IMR-90 (cell line): ENCODE measurements around the gene FOXO6. TPM values are rescaled to one million over a fixed set of nuclear protein-coding genes. Genes with fewer than 3 reads are reported as not detected.

Experiments used
- ATAC-seq: fragments of 200-7000 bp; cut with Tn5 transposase; 2 replicates; pipeline ENCODE4 v1.9.1; 2020; ENCODE audit warnings: low read depth, mild to moderate bottlenecking, moderate library complexity
- BruUV-seq: library from RNA; stranded (reverse); fragments of 400-500 nt; replicated peaks from 2 replicates; lab custom pipeline; 2021; lab: Mats Ljungman, UMichigan
- CTCF ChIA-PET: fragments of 300-600 bp; formaldehyde crosslinking; extraction: SDS; loops from one replicate; lab custom pipeline; 2021; ENCODE audit warnings: antibody characterized with exemption; lab: Yijun Ruan, JAX
- POLR2A ChIA-PET: fragments of 300-600 bp; sonication (Branson Sonifier 250); formaldehyde crosslinking; loops from one replicate; lab custom pipeline; 2022; ENCODE audit warnings: antibody characterized with exemption; ENCODE audit not compliant: unreplicated experiment; lab: Charles Lee
- DNase-seq: peaks from one replicate; pipeline ENCODE4 v3.0.0; 2013
- H2AFZ ChIP-seq: replicated peaks from 2 replicates; pipeline ENCODE3; 2013; ENCODE audit warnings: low read length, mild to moderate bottlenecking; ENCODE audit not compliant: poor library complexity
- H2AK5ac ChIP-seq: 2 replicates; pipeline ENCODE4 v1.6.1; 2013; ENCODE audit warnings: low read depth, low read length, inconsistent platforms
- H2AK9ac ChIP-seq: replicated peaks from 2 replicates; pipeline ENCODE3; 2013; ENCODE audit warnings: mild to moderate bottlenecking, low read depth, low read length, moderate library complexity; ENCODE audit not compliant: poor library complexity
- H2BK120ac ChIP-seq: 2 replicates; pipeline ENCODE4 v1.6.1; 2013; ENCODE audit warnings: low read depth, low read length, inconsistent platforms
- H2BK15ac ChIP-seq: 3 replicates; pipeline ENCODE4 v1.6.1; 2013; ENCODE audit warnings: low read depth, low read length, inconsistent platforms
- H2BK20ac ChIP-seq: 2 replicates; pipeline ENCODE4 v1.6.1; 2013; ENCODE audit warnings: low read depth, mild to moderate bottlenecking, inconsistent platforms, low read length, moderate library complexity
- H2BK5ac ChIP-seq: 2 replicates; pipeline ENCODE4 v1.6.1; 2013; ENCODE audit warnings: mild to moderate bottlenecking, low read depth, low read length, inconsistent platforms; ENCODE audit not compliant: poor library complexity, severe bottlenecking
- H3K14ac ChIP-seq: replicated peaks from 2 replicates; pipeline ENCODE4 v1.6.1; 2013; ENCODE audit warnings: low read depth, low read length, inconsistent platforms
- H3K18ac ChIP-seq: 2 replicates; pipeline ENCODE4 v1.6.1; 2013; ENCODE audit warnings: low read depth, low read length, control low read depth
- H3K23ac ChIP-seq: 2 replicates; pipeline ENCODE4 v1.6.1; 2013; ENCODE audit warnings: low read depth, low read length, inconsistent platforms
- H3K27ac ChIP-seq: 2 replicates; pipeline ENCODE4 v1.5.1; 2013; ENCODE audit warnings: mild to moderate bottlenecking, control low read depth, low read length; ENCODE audit not compliant: insufficient read depth
- H3K27me3 ChIP-seq: 2 replicates; pipeline ENCODE4 v1.6.1; 2013; ENCODE audit warnings: low read length; ENCODE audit not compliant: control insufficient read depth, insufficient read depth
- H3K36me3 ChIP-seq: 2 replicates; pipeline ENCODE4 v1.6.1; 2013; ENCODE audit warnings: low read length, mixed read lengths; ENCODE audit not compliant: control insufficient read depth, insufficient read depth
- H3K4ac ChIP-seq: 2 replicates; pipeline ENCODE4 v1.6.1; 2013; ENCODE audit warnings: low read depth, low read length, inconsistent platforms
- H3K4me1 ChIP-seq: 2 replicates; pipeline ENCODE4 v1.6.1; 2013; ENCODE audit warnings: low read length, mixed read lengths; ENCODE audit not compliant: control insufficient read depth, insufficient read depth
- H3K4me2 ChIP-seq: 2 replicates; pipeline ENCODE4 v1.6.1; 2013; ENCODE audit warnings: low read depth, mild to moderate bottlenecking, control low read depth, low read length, moderate library complexity
- H3K4me3 ChIP-seq: 2 replicates; pipeline ENCODE4 v1.5.1; 2013; ENCODE audit warnings: low read depth, mild to moderate bottlenecking, control low read depth, low read length, moderate library complexity; ENCODE audit not compliant: insufficient read depth
- H3K56ac ChIP-seq: 2 replicates; pipeline ENCODE4 v1.6.1; 2013; ENCODE audit warnings: low read length, inconsistent platforms; ENCODE audit not compliant: insufficient read depth; ENCODE audit errors: extremely low read depth
- H3K79me1 ChIP-seq, 2 experiments: 2 replicates each; pipeline ENCODE4 v1.6.1; 2013; ENCODE audit warnings: low read length in 2 of 2, inconsistent platforms in 1 of 2, low read depth in 1 of 2
- H3K9ac ChIP-seq: 2 replicates; pipeline ENCODE4 v1.6.1; 2013; ENCODE audit warnings: low read depth, low read length, control low read depth
- H3K9me1 ChIP-seq: 2 replicates; pipeline ENCODE4 v1.6.1; 2013; ENCODE audit warnings: low read length, inconsistent platforms; ENCODE audit not compliant: insufficient read depth
- H3K9me3 ChIP-seq: 2 replicates; pipeline ENCODE4 v1.6.1; 2013; ENCODE audit warnings: low read length; ENCODE audit not compliant: control insufficient read depth, insufficient read depth
- H4K20me1 ChIP-seq: 2 replicates; pipeline ENCODE4 v1.6.1; 2013; ENCODE audit warnings: low read length, inconsistent platforms; ENCODE audit not compliant: insufficient read depth
- H4K5ac ChIP-seq: 2 replicates; pipeline ENCODE4 v1.6.1; 2013; ENCODE audit warnings: mild to moderate bottlenecking, low read depth, low read length, control low read depth
- H4K8ac ChIP-seq, 2 experiments: 2 replicates each; pipeline ENCODE4 v1.6.1; 2013; ENCODE audit warnings: low read depth in 2 of 2, low read length in 2 of 2, control low read depth in 1 of 2, inconsistent platforms in 1 of 2
- H4K91ac ChIP-seq: 2 replicates; pipeline ENCODE4 v1.6.1; 2013; ENCODE audit warnings: low read depth, low read length, inconsistent platforms; ENCODE audit not compliant: insufficient read depth
- BHLHE40 ChIP-seq: fragments of 150-350 bp; IDR thresholded peaks from 2 replicates; pipeline ENCODE4 v1.6.1; 2016; ENCODE audit warnings: mild to moderate bottlenecking, low read depth, low read length
- CHD1 ChIP-seq: IDR thresholded peaks from 2 replicates; pipeline ENCODE4 v1.6.1; 2012; ENCODE audit warnings: low read depth, low read length, improper control_type of control experiment
- CTCF ChIP-seq: conservative IDR thresholded peaks from 2 replicates; pipeline ENCODE4 v1.5.1; 2012; ENCODE audit warnings: mild to moderate bottlenecking, low read depth, low read length, improper control_type of control experiment
- ELK1 ChIP-seq: fragments of 150-350 bp; IDR thresholded peaks from 2 replicates; pipeline ENCODE4 v1.6.1; 2016; ENCODE audit warnings: low read depth, mild to moderate bottlenecking, low read length, moderate library complexity, borderline replicate concordance
- FOS ChIP-seq: fragments of 150-350 bp; IDR thresholded peaks from 2 replicates; pipeline ENCODE4 v1.6.1; 2016; ENCODE audit warnings: low read depth, low read length
- MAFK ChIP-seq: IDR thresholded peaks from 2 replicates; pipeline ENCODE4 v1.6.1; 2012; ENCODE audit warnings: low read depth, low read length, improper control_type of control experiment
- MAZ ChIP-seq: IDR thresholded peaks from 2 replicates; pipeline ENCODE4 v1.6.1; 2012; ENCODE audit warnings: low read depth, mild to moderate bottlenecking, low read length, improper control_type of control experiment, moderate library complexity, borderline replicate concordance
- MXI1 ChIP-seq: IDR thresholded peaks from 2 replicates; pipeline ENCODE4 v1.6.1; 2012; ENCODE audit warnings: low read depth, mild to moderate bottlenecking, low read length, moderate library complexity, borderline replicate concordance
- NFE2L2 ChIP-seq: fragments of 150-350 bp; IDR thresholded peaks from 2 replicates; pipeline ENCODE4 v1.6.1; 2016; ENCODE audit warnings: low read depth, mild to moderate bottlenecking, low read length
- POLR2A ChIP-seq: IDR thresholded peaks from 2 replicates; pipeline ENCODE4 v1.6.1; 2012; ENCODE audit warnings: mild to moderate bottlenecking, low read depth, low read length
- RAD21 ChIP-seq: IDR thresholded peaks from 2 replicates; pipeline ENCODE4 v1.6.1; 2012; ENCODE audit warnings: low read length, improper control_type of control experiment
- RCOR1 ChIP-seq: IDR thresholded peaks from 2 replicates; pipeline ENCODE4 v1.6.1; 2012; ENCODE audit warnings: mild to moderate bottlenecking, low read length, improper control_type of control experiment; ENCODE audit not compliant: insufficient replicate concordance
- RFX5 ChIP-seq: IDR thresholded peaks from 2 replicates; pipeline ENCODE4 v1.8.0; 2012; ENCODE audit warnings: low read depth, mild to moderate bottlenecking, low read length, moderate library complexity
- SMC3 ChIP-seq: fragments of 150-350 bp; IDR thresholded peaks from 2 replicates; pipeline ENCODE4 v1.6.1; 2016; ENCODE audit warnings: low read depth, mild to moderate bottlenecking, antibody characterized with exemption, low read length, moderate library complexity
- USF2 ChIP-seq: fragments of 150-350 bp; IDR thresholded peaks from 2 replicates; pipeline ENCODE4 v1.6.1; 2017; ENCODE audit warnings: mild to moderate bottlenecking, antibody characterized with exemption, low read length, low read depth
- WGBS, 2 experiments: methylation state at CpG; one replicate each; pipeline versions ENCODE4 v1.1.5 to v1.1.7; 2013; ENCODE audit warnings: missing lambda C conversion rate in 2 of 2; ENCODE audit not compliant: insufficient read length in 1 of 2; ENCODE audit errors: extremely low coverage in 2 of 2; 5-methylcytosine and 5-hydroxymethylcytosine counted together
- dilution Hi-C: fragments of 300-500 bp; cut with HindIII; formaldehyde crosslinking; loops from one replicate; pipeline ENCODE4 v1.14.3; 2018; ENCODE audit warnings: low sequenced_read_pairs; ENCODE audit not compliant: unreplicated experiment
- in situ Hi-C: fragments of 300-500 bp; cut with MboI; formaldehyde crosslinking; loops from 3 replicates; pipeline ENCODE4 v1.14.3; 2019; ENCODE audit warnings: low sequenced_read_pairs, inconsistent platforms, mixed read lengths
- intact Hi-C: fragments of 100-400 bp; cut with micrococcal nuclease; formaldehyde crosslinking; loops from 2 replicates; pipeline ENCODE4 v1.10.0; 2022
- polyA plus RNA-seq, 3 experiments: library from polyadenylated mRNA; depleted of rRNA; stranded (reverse); fragments of >200 nt; gene quantifications; 2 replicates each; pipeline ENCODE4 v1.2.3, GENCODE V29; 2012; ENCODE audit warnings: low replicate concordance in 1 of 3
- total RNA-seq: library from RNA; depleted of rRNA; stranded (reverse); fragments of >200 nt; gene quantifications from 2 replicates; pipeline ENCODE4 v1.2.3, GENCODE V29; 2012

The FOXO6 gene
- total and polyA plus RNA-seq, 2 of the 4 experiments (the other 2 are of a cell fraction), result not detected

- no peak overlapping the region for H2BK120ac ChIP-seq
- no peaks in the 10 kb centered on the region for H3K9me3 ChIP-seq
- H3K4me2 ChIP-seq, result no peak overlapping the region
- POLR2A ChIA-PET, result no interaction called here
- H2AFZ ChIP-seq, result no peak overlapping the region
- H3K18ac ChIP-seq, result no peak overlapping the region
- intact Hi-C loops (no loop called here), in situ Hi-C loops (no loop called here), dilution Hi-C loops (no loop called here)
- H3K4me1 ChIP-seq, result no peaks in the 10 kb centered on the region
- H3K36me3 ChIP-seq, result no peaks in the 10 kb centered on the region
- no peak overlapping the region for H3K4ac ChIP-seq
- H2AK5ac ChIP-seq, result no peak overlapping the region
- H4K8ac ChIP-seq, result no peak overlapping the region
- H3K4me3 ChIP-seq, result no peak overlapping the region
- BruUV-seq, result no TSS peak
- no peak overlapping the region for H4K5ac ChIP-seq
- peaks cover 21% of the 10 kb centered on the region for H3K27me3 ChIP-seq
- no peak overlapping the region for H2BK20ac ChIP-seq
- ATAC-seq (no peak), DNase-seq (no peak)
- H3K23ac ChIP-seq, result no peak overlapping the region
- CTCF ChIA-PET, result no interaction called here
- H3K14ac ChIP-seq, result no peak overlapping the region
- no peak overlapping the region for H4K91ac ChIP-seq
- no peak overlapping the region for H2AK9ac ChIP-seq
- no peaks in the 10 kb centered on the region for H3K9me1 ChIP-seq
- TF ChIP-seq FOS, result no peak
- TF ChIP-seq ELK1, result no peak
- no peak for TF ChIP-seq CTCF
- TF ChIP-seq SMC3, result no peak
- TF ChIP-seq MXI1, result no peak
- no peak for TF ChIP-seq RFX5
- no peak for TF ChIP-seq BHLHE40
- TF ChIP-seq MAZ, result no peak
- no peak for TF ChIP-seq POLR2A
- TF ChIP-seq RCOR1, result no peak
- TF ChIP-seq USF2, result no peak
- TF ChIP-seq RAD21, result no peak
- no peak for TF ChIP-seq MAFK
- TF ChIP-seq CHD1, result no peak
- TF ChIP-seq NFE2L2, result no peak
- H3K79me1 ChIP-seq, result no peaks in the 10 kb centered on the region
- H2BK15ac ChIP-seq, result no peak overlapping the region
- no peak overlapping the region for H3K9ac ChIP-seq
- no peaks in the 10 kb centered on the region for H4K20me1 ChIP-seq
- WGBS, 2 experiments, result no CpG with 5 or more reads among the region's 5 CpGs
- H2BK5ac ChIP-seq, result no peak overlapping the region
- H3K56ac ChIP-seq, result no peak overlapping the region
- no peak overlapping the region for H3K27ac ChIP-seq
Measured at GRCh38 chr1:41344708-41345159, 16.5 kb upstream of the FOXO6 start.
